ENCODE measurements around the gene JMJD1C.

JMJD1C gene, protein sequence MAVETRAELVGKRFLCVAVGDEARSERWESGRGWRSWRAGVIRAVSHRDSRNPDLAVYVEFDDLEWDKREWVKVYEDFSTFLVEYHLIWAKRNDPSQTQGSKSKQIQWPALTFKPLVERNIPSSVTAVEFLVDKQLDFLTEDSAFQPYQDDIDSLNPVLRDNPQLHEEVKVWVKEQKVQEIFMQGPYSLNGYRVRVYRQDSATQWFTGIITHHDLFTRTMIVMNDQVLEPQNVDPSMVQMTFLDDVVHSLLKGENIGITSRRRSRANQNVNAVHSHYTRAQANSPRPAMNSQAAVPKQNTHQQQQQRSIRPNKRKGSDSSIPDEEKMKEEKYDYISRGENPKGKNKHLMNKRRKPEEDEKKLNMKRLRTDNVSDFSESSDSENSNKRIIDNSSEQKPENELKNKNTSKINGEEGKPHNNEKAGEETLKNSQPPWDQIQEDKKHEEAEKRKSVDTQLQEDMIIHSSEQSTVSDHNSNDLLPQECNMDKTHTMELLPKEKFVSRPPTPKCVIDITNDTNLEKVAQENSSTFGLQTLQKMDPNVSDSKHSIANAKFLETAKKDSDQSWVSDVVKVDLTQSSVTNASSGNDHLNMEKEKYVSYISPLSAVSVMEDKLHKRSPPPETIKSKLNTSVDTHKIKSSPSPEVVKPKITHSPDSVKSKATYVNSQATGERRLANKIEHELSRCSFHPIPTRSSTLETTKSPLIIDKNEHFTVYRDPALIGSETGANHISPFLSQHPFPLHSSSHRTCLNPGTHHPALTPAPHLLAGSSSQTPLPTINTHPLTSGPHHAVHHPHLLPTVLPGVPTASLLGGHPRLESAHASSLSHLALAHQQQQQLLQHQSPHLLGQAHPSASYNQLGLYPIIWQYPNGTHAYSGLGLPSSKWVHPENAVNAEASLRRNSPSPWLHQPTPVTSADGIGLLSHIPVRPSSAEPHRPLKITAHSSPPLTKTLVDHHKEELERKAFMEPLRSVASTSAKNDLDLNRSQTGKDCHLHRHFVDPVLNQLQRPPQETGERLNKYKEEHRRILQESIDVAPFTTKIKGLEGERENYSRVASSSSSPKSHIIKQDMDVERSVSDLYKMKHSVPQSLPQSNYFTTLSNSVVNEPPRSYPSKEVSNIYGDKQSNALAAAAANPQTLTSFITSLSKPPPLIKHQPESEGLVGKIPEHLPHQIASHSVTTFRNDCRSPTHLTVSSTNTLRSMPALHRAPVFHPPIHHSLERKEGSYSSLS (N-terminal part only)

GRCh38 chr10:63465293-63466143 lies at the start of gene JMJD1C:
TSS of gene JMJD1C (minus strand) at chr10:63465977. CDS start at chr10:63465662, 315 bp downstream.
- TF ChIP-seq CTCF (IDR thresholded peaks at IDR 0.05; ENCODE audit: low read depth, low read length) = no peak
- peak within 1 kb of the TSS; percentile 83 for H3K4me3 ChIP-seq (ENCODE audit: low read depth, low read length)

DNA sequence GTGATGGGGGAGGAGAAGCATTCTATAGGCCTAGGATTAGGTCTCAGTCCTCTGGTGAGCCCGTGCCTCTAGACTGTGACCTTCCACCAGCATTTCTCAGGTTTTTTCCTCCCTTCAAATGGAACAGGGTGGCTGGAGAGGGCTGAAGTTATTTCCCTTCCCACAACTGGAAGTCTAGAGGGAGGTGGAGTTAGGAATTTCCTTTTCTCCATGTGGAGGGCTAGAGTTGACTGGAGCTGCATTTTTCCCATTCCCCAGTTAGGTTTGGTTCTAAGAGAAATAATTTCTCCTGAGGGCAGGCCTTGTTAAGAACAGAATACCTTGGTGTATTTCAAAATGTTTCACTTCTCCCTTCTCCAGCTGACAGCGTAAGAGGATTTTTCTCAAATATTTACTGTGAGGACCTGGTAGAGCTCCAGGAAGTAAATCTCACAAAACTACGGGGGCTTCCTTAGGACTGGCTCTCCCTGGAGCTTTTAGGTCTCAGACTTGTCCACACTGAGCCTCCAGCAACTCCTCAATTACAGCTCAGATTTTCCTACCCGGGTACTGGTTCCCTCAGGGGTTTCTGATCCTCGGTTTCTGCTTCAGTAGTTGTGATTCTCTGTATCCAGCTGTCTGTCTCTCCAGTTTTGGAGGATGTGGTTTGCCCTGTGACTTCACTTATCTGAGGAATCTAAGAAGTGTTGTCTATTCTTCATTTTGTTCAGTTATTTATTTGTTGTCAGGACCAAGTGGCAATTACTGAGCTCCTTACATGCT lies 49.4 kb upstream of the JMJD1C start:
- H3K4me3 ChIP-seq (ENCODE audit: low read depth, low read length) = peak overlapping the region; percentile 34
- no peak for TF ChIP-seq CTCF (IDR thresholded peaks at IDR 0.05; ENCODE audit: low read depth, low read length)

- H3K4me3 ChIP-seq (ENCODE audit: low read depth, low read length) = no peak overlapping the region
- TF ChIP-seq CTCF (IDR thresholded peaks at IDR 0.05; ENCODE audit: low read depth, low read length) = no peak
These were observed 40.8 kb upstream of the JMJD1C start for GRCh38 chr10:63506554-63506953.

DNA sequence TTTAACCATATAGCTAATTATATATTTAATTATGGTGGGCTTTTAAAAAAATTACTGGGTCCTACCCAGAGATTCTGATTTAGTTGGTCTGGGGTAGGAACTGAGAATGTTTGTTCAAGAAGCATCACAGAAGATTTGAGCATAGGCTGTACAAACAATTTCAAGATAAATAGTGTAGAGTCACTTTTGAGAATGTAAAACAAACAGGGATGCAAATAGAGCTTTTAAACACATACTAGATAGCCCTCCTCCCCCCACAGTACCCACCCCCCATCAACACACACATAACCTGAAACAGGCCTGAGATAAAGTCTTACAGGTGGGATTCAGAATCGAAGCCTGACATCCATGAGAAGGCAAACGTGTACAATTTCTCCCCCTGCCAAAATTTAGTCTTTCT lies 39.8 kb upstream of the JMJD1C start:
- no peak for TF ChIP-seq CTCF (IDR thresholded peaks at IDR 0.05; ENCODE audit: low read depth, low read length)
- H3K4me3 ChIP-seq (ENCODE audit: low read depth, low read length) = no peak overlapping the region

DNA sequence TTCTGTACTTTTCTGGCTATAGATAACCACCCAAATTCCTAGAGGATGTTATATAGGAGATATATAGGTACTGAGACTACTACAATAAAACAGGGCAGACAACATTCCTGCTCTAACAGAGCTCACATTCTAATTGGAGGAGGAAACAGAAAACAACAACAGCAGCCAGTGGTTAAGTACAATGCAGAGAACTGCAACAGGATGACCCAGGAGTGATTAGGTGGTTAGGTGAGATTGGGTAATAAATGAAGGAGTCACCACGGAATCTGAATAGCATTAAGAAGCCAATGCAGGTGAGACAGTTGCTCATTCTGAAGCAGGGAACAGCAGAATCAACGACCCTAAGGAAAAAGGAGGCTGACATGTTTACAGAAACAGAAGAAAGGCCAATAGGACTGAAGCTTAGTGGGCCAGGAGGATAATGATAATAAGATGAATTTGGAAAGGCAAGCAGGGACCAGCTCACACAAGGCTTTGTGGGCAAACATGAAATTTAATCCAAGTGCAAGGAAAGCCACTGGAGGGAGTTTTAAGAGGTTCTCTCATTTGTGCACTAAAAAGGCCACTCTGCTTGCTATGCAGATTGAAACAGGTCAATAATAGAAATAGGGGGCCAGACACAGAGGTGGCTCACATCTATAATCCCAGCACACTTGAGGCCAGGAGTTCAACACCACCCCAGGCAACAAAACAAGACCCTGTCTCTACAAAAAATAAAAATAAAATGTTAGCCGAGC lies 38.5 kb upstream of the JMJD1C start:
- TF ChIP-seq CTCF (IDR thresholded peaks at IDR 0.05; ENCODE audit: low read depth, low read length) = no peak
- no peak overlapping the region for H3K4me3 ChIP-seq (ENCODE audit: low read depth, low read length)
